ENCODE measurements around the gene KRTAP4-1. TPM values are rescaled to one million over a fixed set of nuclear protein-coding genes. Genes with fewer than 3 reads are reported as not detected.
"Not testable (repeated sequence)": the region's sequence is repeated elsewhere in the genome, so short reads cannot be mapped to it uniquely, and the experiment has no call there.

KRTAP4-1 gene
- polyA plus RNA-seq, 1 donor (not counting 4 experiments of a cell fraction or from before 2014, with no cell fraction given), result not detected

DNA sequence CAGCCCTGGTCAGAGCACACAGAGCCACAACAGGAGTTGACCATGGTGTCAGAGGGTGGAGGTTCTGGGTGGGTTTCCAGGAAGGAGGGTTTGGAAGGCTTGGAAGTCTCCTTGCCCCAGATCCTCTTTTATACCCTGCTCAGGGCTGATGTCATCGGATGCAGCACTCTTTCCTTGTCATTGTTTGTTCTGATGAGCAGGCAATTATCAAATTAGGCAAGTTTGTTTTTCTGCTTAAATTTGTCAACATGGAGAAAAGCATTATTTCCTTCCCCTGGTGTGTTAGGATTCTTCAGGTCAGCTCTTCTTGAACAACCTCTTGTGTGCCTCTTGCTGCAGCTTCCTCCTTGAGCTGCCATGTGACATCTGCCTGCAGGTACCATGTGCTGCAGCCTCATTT is 24.1 kb downstream of the KRTAP4-1 start, which contains the start of gene KRTAP4-4:
Gene KRTAP4-4 (minus strand): TSS at position 101 of the 400 bp plus-strand sequence. CDS start 57 bp downstream, at position 44.
- H4K20me1 ChIP-seq (ENCODE audit: control insufficient read depth, extremely low read depth, insufficient read depth, low read length), result no peaks in the 10 kb centered on the region
- H3K36me3 ChIP-seq (ENCODE audit: control insufficient read depth in 2 of 2, extremely low read depth in 1 of 2, insufficient read depth in 2 of 2, low read length in 2 of 2), result no peaks in the 10 kb centered on the region
- H3K9ac ChIP-seq (ENCODE audit: control insufficient read depth, extremely low read depth, insufficient read depth, low read length), result no peak within 1 kb of the TSS
- DNase-seq (ENCODE audit: low read depth, low spot score) (no peak), FAIRE-seq (no peak)
- no peak within 1 kb of the TSS for H3K27ac ChIP-seq (ENCODE audit: control insufficient read depth, insufficient read depth, low read length)
- H3K4me2 ChIP-seq (ENCODE audit: control insufficient read depth, extremely low read depth, insufficient read depth, low read depth, low read length), result no peak within 1 kb of the TSS
- H3K9me3 ChIP-seq (ENCODE audit: control insufficient read depth, low read depth, low read length), result no peaks in the 10 kb centered on the region
- H3K27me3 ChIP-seq (ENCODE audit: control insufficient read depth, extremely low read depth, insufficient read depth, low read length), result no peaks in the 10 kb centered on the region
- H2AFZ ChIP-seq (ENCODE audit: control insufficient read depth, low read length), result no peak within 1 kb of the TSS
- H3K9me1 ChIP-seq (ENCODE audit: control insufficient read depth, extremely low read depth, insufficient read depth, low read length), result no peaks in the 10 kb centered on the region
- H3K79me2 ChIP-seq (ENCODE audit: control insufficient read depth, insufficient read depth, low read length), result no peaks in the 10 kb centered on the region
- no peak within 1 kb of the TSS for H3K4me3 ChIP-seq (ENCODE audit: control insufficient read depth in 2 of 3, extremely low read depth in 1 of 3, insufficient read depth in 2 of 3, low read depth in 1 of 3, low read length in 3 of 3)
- no peak for TF ChIP-seq EZH2 (IDR thresholded peaks at IDR 0.05; ENCODE audit: low read length)
- TF ChIP-seq, protein P1, sequence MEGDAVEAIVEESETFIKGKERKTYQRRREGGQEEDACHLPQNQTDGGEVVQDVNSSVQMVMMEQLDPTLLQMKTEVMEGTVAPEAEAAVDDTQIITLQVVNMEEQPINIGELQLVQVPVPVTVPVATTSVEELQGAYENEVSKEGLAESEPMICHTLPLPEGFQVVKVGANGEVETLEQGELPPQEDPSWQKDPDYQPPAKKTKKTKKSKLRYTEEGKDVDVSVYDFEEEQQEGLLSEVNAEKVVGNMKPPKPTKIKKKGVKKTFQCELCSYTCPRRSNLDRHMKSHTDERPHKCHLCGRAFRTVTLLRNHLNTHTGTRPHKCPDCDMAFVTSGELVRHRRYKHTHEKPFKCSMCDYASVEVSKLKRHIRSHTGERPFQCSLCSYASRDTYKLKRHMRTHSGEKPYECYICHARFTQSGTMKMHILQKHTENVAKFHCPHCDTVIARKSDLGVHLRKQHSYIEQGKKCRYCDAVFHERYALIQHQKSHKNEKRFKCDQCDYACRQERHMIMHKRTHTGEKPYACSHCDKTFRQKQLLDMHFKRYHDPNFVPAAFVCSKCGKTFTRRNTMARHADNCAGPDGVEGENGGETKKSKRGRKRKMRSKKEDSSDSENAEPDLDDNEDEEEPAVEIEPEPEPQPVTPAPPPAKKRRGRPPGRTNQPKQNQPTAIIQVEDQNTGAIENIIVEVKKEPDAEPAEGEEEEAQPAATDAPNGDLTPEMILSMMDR (optimal IDR thresholded peaks at IDR 0.05 in 1 of 3, IDR thresholded peaks at IDR 0.05 in 1 of 3, conservative IDR thresholded peaks at IDR 0.05 in 1 of 3; ENCODE audit: extremely low read depth in 1 of 3, insufficient read depth in 2 of 3, low read length in 3 of 3), result no peak
- H3K4me1 ChIP-seq (ENCODE audit: control insufficient read depth, extremely low read depth, insufficient read depth, low read length), result no peaks in the 10 kb centered on the region
- dilution Hi-C loops (cut with MboI; ENCODE audit: extremely low pct_ligation_motif_present, low sequenced_read_pairs), result no loop called here

DNA sequence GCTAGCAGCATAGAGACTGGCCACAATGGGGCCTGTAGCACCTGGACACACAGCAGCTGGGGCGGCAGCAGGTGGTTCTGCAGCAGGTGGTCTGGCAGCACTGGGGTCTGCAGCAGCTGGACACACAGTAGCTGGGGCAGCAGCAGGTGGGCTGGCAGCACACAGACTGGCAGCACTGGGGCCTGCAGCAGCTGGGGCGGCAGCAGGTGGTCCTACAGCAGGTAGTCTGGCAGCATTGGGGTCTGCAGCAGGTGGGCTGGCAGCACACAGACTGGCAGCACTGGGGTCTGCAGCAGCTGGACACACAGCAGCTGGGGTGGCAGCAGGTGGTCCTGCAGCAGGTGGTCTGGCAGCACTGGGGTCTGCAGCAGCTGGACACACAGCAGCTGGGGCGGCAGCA is 24.5 kb downstream of the KRTAP4-1 start:
- DNase-seq (ENCODE audit: low read depth, low spot score); H3K36me3 ChIP-seq (ENCODE audit: control insufficient read depth in 2 of 2, extremely low read depth in 1 of 2, insufficient read depth in 2 of 2, low read length in 2 of 2); H2AFZ ChIP-seq (ENCODE audit: control insufficient read depth, low read length); H3K27me3 ChIP-seq (ENCODE audit: control insufficient read depth, extremely low read depth, insufficient read depth, low read length); H3K4me1 ChIP-seq (ENCODE audit: control insufficient read depth, extremely low read depth, insufficient read depth, low read length); H4K20me1 ChIP-seq (ENCODE audit: control insufficient read depth, extremely low read depth, insufficient read depth, low read length); H3K4me2 ChIP-seq (ENCODE audit: control insufficient read depth, extremely low read depth, insufficient read depth, low read depth, low read length); H3K9me3 ChIP-seq (ENCODE audit: control insufficient read depth, low read depth, low read length); H3K9ac ChIP-seq (ENCODE audit: control insufficient read depth, extremely low read depth, insufficient read depth, low read length); H3K9me1 ChIP-seq (ENCODE audit: control insufficient read depth, extremely low read depth, insufficient read depth, low read length); FAIRE-seq; H3K4me3 ChIP-seq (ENCODE audit: control insufficient read depth in 2 of 3, extremely low read depth in 1 of 3, insufficient read depth in 2 of 3, low read depth in 1 of 3, low read length in 3 of 3); H3K79me2 ChIP-seq (ENCODE audit: control insufficient read depth, insufficient read depth, low read length); H3K27ac ChIP-seq (ENCODE audit: control insufficient read depth, insufficient read depth, low read length); dilution Hi-C loops (cut with MboI; ENCODE audit: extremely low pct_ligation_motif_present, low sequenced_read_pairs): not testable (repeated sequence)

DNA sequence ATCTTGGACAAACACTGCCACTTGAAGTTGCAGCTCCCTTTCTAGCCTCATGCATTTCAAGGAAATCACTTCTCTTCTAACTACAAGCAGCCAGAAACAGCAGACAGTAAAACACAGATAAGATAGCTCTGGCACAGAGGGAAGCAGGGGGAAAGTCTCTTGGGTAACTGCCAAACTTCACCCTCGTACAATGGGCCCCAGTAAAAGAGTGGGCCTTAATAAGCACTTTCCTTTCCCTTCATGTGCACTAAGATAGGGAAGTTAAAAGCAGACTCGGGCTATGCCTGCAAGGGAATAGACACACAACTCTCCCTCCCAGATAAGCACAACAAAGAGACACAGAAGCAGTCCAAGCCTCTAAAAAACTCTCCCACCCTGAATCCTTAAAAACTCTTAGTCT is 30.9 kb downstream of the KRTAP4-1 start:
- Histone ChIP-seq H3K4me2 (ENCODE audit: control insufficient read depth, extremely low read depth, insufficient read depth, low read depth, low read length) (no peak overlapping the region), H3K4me3 (ENCODE audit: control insufficient read depth in 2 of 3, extremely low read depth in 1 of 3, insufficient read depth in 2 of 3, low read depth in 1 of 3, low read length in 3 of 3) (no peak overlapping the region), H3K79me2 (ENCODE audit: control insufficient read depth, insufficient read depth, low read length) (no peaks in the 10 kb centered on the region), H3K9ac (ENCODE audit: control insufficient read depth, extremely low read depth, insufficient read depth, low read length) (no peak overlapping the region), H3K9me1 (ENCODE audit: control insufficient read depth, extremely low read depth, insufficient read depth, low read length) (no peaks in the 10 kb centered on the region), H3K36me3 (ENCODE audit: control insufficient read depth in 2 of 2, extremely low read depth in 1 of 2, insufficient read depth in 2 of 2, low read length in 2 of 2) (no peaks in the 10 kb centered on the region), H3K9me3 (ENCODE audit: control insufficient read depth, low read depth, low read length) (no peaks in the 10 kb centered on the region), H3K4me1 (ENCODE audit: control insufficient read depth, extremely low read depth, insufficient read depth, low read length) (no peaks in the 10 kb centered on the region), H3K27me3 (ENCODE audit: control insufficient read depth, extremely low read depth, insufficient read depth, low read length) (no peaks in the 10 kb centered on the region), H4K20me1 (ENCODE audit: control insufficient read depth, extremely low read depth, insufficient read depth, low read length) (no peaks in the 10 kb centered on the region), H3K27ac (ENCODE audit: control insufficient read depth, insufficient read depth, low read length) (no peak overlapping the region), H2AFZ (ENCODE audit: control insufficient read depth, low read length) (no peak overlapping the region)
- DNase-seq (ENCODE audit: low read depth, low spot score) (no peak), FAIRE-seq (no peak)
- dilution Hi-C loops (cut with MboI; ENCODE audit: extremely low pct_ligation_motif_present, low sequenced_read_pairs), result no loop called here
- TF ChIP-seq, protein P1 (optimal IDR thresholded peaks at IDR 0.05 in 1 of 3, IDR thresholded peaks at IDR 0.05 in 1 of 3, conservative IDR thresholded peaks at IDR 0.05 in 1 of 3; ENCODE audit: extremely low read depth in 1 of 3, insufficient read depth in 2 of 3, low read length in 3 of 3), result no peak
- no peak for TF ChIP-seq EZH2 (IDR thresholded peaks at IDR 0.05; ENCODE audit: low read length)

All from keratinocyte (primary cell).